A673 (cell line): ENCODE data around the gene LEF1.

Experiments used
- EZH2 ChIP-seq: fragments of 200-600 bp; sonication (generic); IDR thresholded peaks from 2 replicates; pipeline ENCODE4 v1.6.1; 2017; ENCODE audit warnings: borderline replicate concordance, low read depth, mild to moderate bottlenecking, mixed read lengths, antibody characterized with exemption, low read length; ENCODE audit not compliant: poor library complexity, severe bottlenecking
- TF ChIP-seq, protein P1 (sequence below): fragments of 300-800, 200-600 bp; sonication (generic); conservative IDR thresholded peaks from 2 replicates; pipeline ENCODE4 v1.5.1; 2017; ENCODE audit warnings: low read depth, mild to moderate bottlenecking, antibody characterized with exemption, low read length, moderate library complexity, mixed read lengths

DNA sequence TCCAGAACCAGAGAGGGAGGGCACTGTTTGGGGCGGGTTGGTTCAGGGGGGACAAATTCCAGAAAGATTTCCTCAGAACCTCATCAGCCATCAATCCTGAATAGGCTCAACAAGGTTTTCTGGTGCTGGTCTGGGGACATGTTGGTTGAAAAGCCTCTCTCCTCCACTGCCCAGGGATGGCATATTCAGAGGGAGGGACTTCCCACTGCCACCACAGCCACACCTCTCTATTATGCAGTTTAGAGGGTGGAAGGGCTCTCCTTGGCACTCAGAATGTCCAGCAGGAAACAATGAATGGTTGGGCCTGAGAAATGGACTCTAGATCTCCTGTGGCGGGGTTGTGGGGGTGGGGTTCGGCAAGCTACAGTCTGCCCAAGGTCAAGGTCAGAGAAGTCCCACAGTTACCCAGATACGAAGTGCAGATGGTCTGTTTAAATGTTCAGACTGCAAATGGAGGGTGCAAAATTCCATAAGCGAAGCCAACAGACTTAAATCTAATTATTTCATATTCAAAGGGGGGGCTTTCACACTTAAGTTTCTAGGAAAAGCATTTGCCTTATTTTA lies 70.7 kb downstream of the LEF1 start:
- TF ChIP-seq, protein P1, sequence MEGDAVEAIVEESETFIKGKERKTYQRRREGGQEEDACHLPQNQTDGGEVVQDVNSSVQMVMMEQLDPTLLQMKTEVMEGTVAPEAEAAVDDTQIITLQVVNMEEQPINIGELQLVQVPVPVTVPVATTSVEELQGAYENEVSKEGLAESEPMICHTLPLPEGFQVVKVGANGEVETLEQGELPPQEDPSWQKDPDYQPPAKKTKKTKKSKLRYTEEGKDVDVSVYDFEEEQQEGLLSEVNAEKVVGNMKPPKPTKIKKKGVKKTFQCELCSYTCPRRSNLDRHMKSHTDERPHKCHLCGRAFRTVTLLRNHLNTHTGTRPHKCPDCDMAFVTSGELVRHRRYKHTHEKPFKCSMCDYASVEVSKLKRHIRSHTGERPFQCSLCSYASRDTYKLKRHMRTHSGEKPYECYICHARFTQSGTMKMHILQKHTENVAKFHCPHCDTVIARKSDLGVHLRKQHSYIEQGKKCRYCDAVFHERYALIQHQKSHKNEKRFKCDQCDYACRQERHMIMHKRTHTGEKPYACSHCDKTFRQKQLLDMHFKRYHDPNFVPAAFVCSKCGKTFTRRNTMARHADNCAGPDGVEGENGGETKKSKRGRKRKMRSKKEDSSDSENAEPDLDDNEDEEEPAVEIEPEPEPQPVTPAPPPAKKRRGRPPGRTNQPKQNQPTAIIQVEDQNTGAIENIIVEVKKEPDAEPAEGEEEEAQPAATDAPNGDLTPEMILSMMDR: no peak
- no peak for TF ChIP-seq EZH2
